Activated CD8-positive, alpha-beta T cell treated with anti-CD3 and anti-CD28 coated beads for 36 hours (primary cell): ENCODE data around the gene SEMA6D. TPM values are rescaled to one million over a fixed set of nuclear protein-coding genes. Genes with fewer than 3 reads are reported as not detected.

ENCODE experiments used
- ATAC-seq: fragments of 200-7000 bp; cut with Tn5 transposase; one replicate; pipeline ENCODE4 v1.10.0; 2021; ENCODE audit warnings: mild to moderate bottlenecking, moderate library complexity
- CTCF ChIA-PET: fragments of 350-600 bp; sonication (Branson Sonifier 250); formaldehyde crosslinking; loops from one replicate; lab custom pipeline; 2021; ENCODE audit warnings: antibody characterized with exemption; lab: Charles Lee
- POLR2A ChIA-PET: fragments of 350-600 bp; sonication (Branson Sonifier 250); formaldehyde crosslinking; loops from one replicate; lab custom pipeline; 2021; ENCODE audit warnings: antibody characterized with exemption; lab: Charles Lee
- DNase-seq: peaks from one replicate; pipeline ENCODE4 v3.0.0-alpha.2; 2020
- H3K27ac Mint-ChIP-seq: one replicate; pipeline ENCODE4 v1.8.0; 2021; ENCODE audit warnings: mild to moderate bottlenecking, mixed read lengths
- H3K27me3 Mint-ChIP-seq: one replicate; pipeline ENCODE4 v1.8.0; 2021; ENCODE audit warnings: mixed read lengths
- H3K36me3 Mint-ChIP-seq: one replicate; pipeline ENCODE4 v1.8.0; 2021; ENCODE audit warnings: low read depth, mixed read lengths
- H3K4me1 Mint-ChIP-seq: one replicate; pipeline ENCODE4 v1.8.0; 2021; ENCODE audit warnings: low read depth, mixed read lengths
- H3K4me3 Mint-ChIP-seq: one replicate; pipeline ENCODE4 v1.8.0; 2021; ENCODE audit warnings: mild to moderate bottlenecking, moderate library complexity, mixed read lengths
- H3K9me3 Mint-ChIP-seq: one replicate; pipeline ENCODE4 v1.8.0; 2021; ENCODE audit warnings: mixed read lengths
- CTCF ChIP-seq: fragments of 200-600 bp; IDR thresholded peaks from one replicate; pipeline ENCODE4 v1.8.0; 2022; ENCODE audit warnings: antibody characterized with exemption, mild to moderate bottlenecking
- intact Hi-C: fragments of 100-400 bp; cut with micrococcal nuclease; formaldehyde crosslinking; loops from one replicate; pipeline ENCODE4 v1.10.0; 2022
- total RNA-seq, 2 experiments: library from RNA; stranded (reverse); gene quantifications; one replicate each; pipeline ENCODE4 v1.2.3, GENCODE V29; 2021

SEMA6D gene
- total RNA-seq, 2 experiments from 2014 or later = not detected

GRCh38 chr15:47817969-47818548 lies 100.8 kb downstream of the SEMA6D start:
- no peak for ATAC-seq

GRCh38 chr15:47819158-47819557 lies 101.9 kb downstream of the SEMA6D start:
- Mint-ChIP-seq H3K27me3 (no peaks in the 10 kb centered on the region), H3K27ac (no peak overlapping the region), H3K36me3 (no peaks in the 10 kb centered on the region), H3K9me3 (no peaks in the 10 kb centered on the region), H3K4me3 (no peak overlapping the region), H3K4me1 (peaks cover 1% of the 10 kb centered on the region)
- ATAC-seq (no peak), DNase-seq (no peak)
- POLR2A ChIA-PET = no interaction called here
- CTCF ChIA-PET = no interaction called here
- TF ChIP-seq CTCF = no peak
- intact Hi-C loops = no loop called here

More at GRCh38 chr15:47817969-47818548, 100.8 kb downstream of the SEMA6D start:
- CTCF ChIA-PET = no interaction called here
- no peak for TF ChIP-seq CTCF
- H3K4me1 Mint-ChIP-seq = peaks cover 4% of the 10 kb centered on the region
- POLR2A ChIA-PET = no interaction called here
- no peaks in the 10 kb centered on the region for H3K9me3 Mint-ChIP-seq
- no peak overlapping the region for H3K4me3 Mint-ChIP-seq
- no peak overlapping the region for H3K27ac Mint-ChIP-seq
- intact Hi-C loops = no loop called here
- no peaks in the 10 kb centered on the region for H3K36me3 Mint-ChIP-seq
- H3K27me3 Mint-ChIP-seq = no peaks in the 10 kb centered on the region
- DNase-seq = no peak

GRCh38 chr15:47820057-47820746 lies 102.9 kb downstream of the SEMA6D start:
- POLR2A ChIA-PET = interaction anchor here (0.6 kb wide), 1 partner anchor 530 kb away, joined by 3 read pairs; no protein-coding TSS in a partner anchor
- no peaks in the 10 kb centered on the region for H3K36me3 Mint-ChIP-seq
- DNase-seq = no peak
- no peaks in the 10 kb centered on the region for H3K9me3 Mint-ChIP-seq
- H3K27ac Mint-ChIP-seq = no peak overlapping the region
- no peak for TF ChIP-seq CTCF
- no peaks in the 10 kb centered on the region for H3K4me1 Mint-ChIP-seq
- CTCF ChIA-PET = no interaction called here
- no peaks in the 10 kb centered on the region for H3K27me3 Mint-ChIP-seq
- intact Hi-C loops = no loop called here
- ATAC-seq = no peak
- no peak overlapping the region for H3K4me3 Mint-ChIP-seq

GRCh38 chr15:47820747-47821319 lies 103.5 kb downstream of the SEMA6D start:
- no peaks in the 10 kb centered on the region for H3K36me3 Mint-ChIP-seq
- H3K27ac Mint-ChIP-seq = no peak overlapping the region
- intact Hi-C loops = no loop called here
- DNase-seq (no peak), ATAC-seq (no peak)
- no peak for TF ChIP-seq CTCF
- H3K4me1 Mint-ChIP-seq = no peaks in the 10 kb centered on the region
- no peaks in the 10 kb centered on the region for H3K9me3 Mint-ChIP-seq
- CTCF ChIA-PET = no interaction called here
- POLR2A ChIA-PET = interaction anchor here (0.6 kb wide), 1 partner anchor 529 kb away, joined by 3 read pairs; no protein-coding TSS in a partner anchor
- H3K4me3 Mint-ChIP-seq = no peak overlapping the region
- H3K27me3 Mint-ChIP-seq = no peaks in the 10 kb centered on the region

GRCh38 chr15:47822048-47822447 lies 104.7 kb downstream of the SEMA6D start:
- no peak overlapping the region for H3K4me3 Mint-ChIP-seq
- ATAC-seq (no peak), DNase-seq (no peak)
- no peaks in the 10 kb centered on the region for H3K4me1 Mint-ChIP-seq
- H3K27me3 Mint-ChIP-seq = peaks cover 4% of the 10 kb centered on the region
- ChIA-PET POLR2A (no interaction called here), CTCF (no interaction called here)
- H3K36me3 Mint-ChIP-seq = no peaks in the 10 kb centered on the region
- no peak for TF ChIP-seq CTCF
- intact Hi-C loops = no loop called here
- no peaks in the 10 kb centered on the region for H3K9me3 Mint-ChIP-seq
- H3K27ac Mint-ChIP-seq = no peak overlapping the region
